H9 (cell line): ENCODE results near the gene SYF2. TPM values are rescaled to one million over a fixed set of nuclear protein-coding genes. Genes with fewer than 3 reads are reported as not detected.

Source experiments
- DNase-seq: peaks from one replicate; pipeline ENCODE4 v3.0.0-alpha.2; 2017
- H2AFZ ChIP-seq: one replicate; pipeline ENCODE4 v1.6.1; 2013; ENCODE audit warnings: mild to moderate bottlenecking, low read length, control low read depth, moderate library complexity
- H2AK5ac ChIP-seq: 2 replicates; pipeline ENCODE4 v1.6.1; 2013; ENCODE audit warnings: low read length, control low read depth, mixed read lengths; ENCODE audit not compliant: insufficient read length
- H2BK120ac ChIP-seq: one replicate; pipeline ENCODE4 v1.6.1; 2013; ENCODE audit warnings: low read depth, mild to moderate bottlenecking, low read length, control low read depth, inconsistent platforms; ENCODE audit not compliant: poor library complexity, severe bottlenecking
- H2BK12ac ChIP-seq: 2 replicates; pipeline ENCODE4 v1.6.1; 2013; ENCODE audit warnings: low read length, control low read depth, mixed read lengths, low read depth; ENCODE audit not compliant: insufficient read length
- H2BK15ac ChIP-seq: 2 replicates; pipeline ENCODE4 v1.6.1; 2013; ENCODE audit warnings: low read depth, low read length, control low read depth
- H2BK20ac ChIP-seq: one replicate; pipeline ENCODE4 v1.6.1; 2013; ENCODE audit warnings: low read depth, mild to moderate bottlenecking, low read length, control low read depth, inconsistent platforms; ENCODE audit not compliant: poor library complexity, severe bottlenecking
- H2BK5ac ChIP-seq: 2 replicates; pipeline ENCODE4 v1.6.1; 2013; ENCODE audit warnings: low read length, control low read depth, mixed read lengths; ENCODE audit not compliant: insufficient read length
- H3K14ac ChIP-seq: 2 replicates; pipeline ENCODE4 v1.6.1; 2013; ENCODE audit warnings: low read length, control low read depth; ENCODE audit not compliant: insufficient read depth
- H3K18ac ChIP-seq: 2 replicates; pipeline ENCODE4 v1.6.1; 2013; ENCODE audit warnings: low read depth, mild to moderate bottlenecking, mixed read lengths, low read length, control low read depth; ENCODE audit not compliant: insufficient read length
- H3K23ac ChIP-seq: 2 replicates; pipeline ENCODE4 v1.6.1; 2013; ENCODE audit warnings: low read length, control low read depth, mixed read lengths, low read depth; ENCODE audit not compliant: insufficient read length
- H3K23me2 ChIP-seq: 2 replicates; pipeline ENCODE4 v1.6.1; 2013; ENCODE audit warnings: low read depth, mild to moderate bottlenecking, mixed read lengths, low read length, control low read depth; ENCODE audit not compliant: insufficient read length, poor library complexity, severe bottlenecking
- H3K27ac ChIP-seq: 2 replicates; pipeline ENCODE4 v1.5.1; 2013; ENCODE audit warnings: low read length, control low read depth, mixed read lengths, low read depth; ENCODE audit not compliant: insufficient read length
- H3K27me3 ChIP-seq: 2 replicates; pipeline ENCODE4 v1.6.1; 2013; ENCODE audit warnings: low read length, control low read depth, inconsistent platforms; ENCODE audit not compliant: insufficient read depth
- H3K4ac ChIP-seq: 2 replicates; pipeline ENCODE4 v1.6.1; 2013; ENCODE audit warnings: low read depth, mild to moderate bottlenecking, control low read depth, inconsistent platforms, low read length, moderate library complexity
- H3K4me1 ChIP-seq: 2 replicates; pipeline ENCODE4 v1.6.1; 2013; ENCODE audit warnings: low read length, control low read depth, inconsistent platforms; ENCODE audit not compliant: insufficient read depth
- H3K4me2 ChIP-seq: 2 replicates; pipeline ENCODE4 v1.6.1; 2013; ENCODE audit warnings: low read length, control low read depth, mixed read lengths; ENCODE audit not compliant: insufficient read length, insufficient read depth
- H3K56ac ChIP-seq: 2 replicates; pipeline ENCODE4 v1.6.1; 2013; ENCODE audit warnings: low read depth, mild to moderate bottlenecking, mixed read lengths, low read length, control low read depth; ENCODE audit not compliant: insufficient read length
- H3K79me1 ChIP-seq: 2 replicates; pipeline ENCODE4 v1.6.1; 2013; ENCODE audit warnings: low read depth, mild to moderate bottlenecking, moderate library complexity, low read length, control low read depth, inconsistent platforms; ENCODE audit not compliant: insufficient read depth, poor library complexity, severe bottlenecking
- H3K79me2 ChIP-seq: 2 replicates; pipeline ENCODE4 v1.6.1; 2013; ENCODE audit warnings: low read length, control low read depth, inconsistent platforms; ENCODE audit not compliant: insufficient read depth
- H3K9ac ChIP-seq: 2 replicates; pipeline ENCODE4 v1.6.1; 2013; ENCODE audit warnings: low read length, control low read depth, mixed read lengths; ENCODE audit not compliant: insufficient read length; ENCODE audit errors: extremely low read depth
- H3K9me3 ChIP-seq: one replicate; pipeline ENCODE4 v1.6.1; 2013; ENCODE audit warnings: low read depth, low read length, inconsistent platforms; ENCODE audit not compliant: control insufficient read depth
- H3T11ph ChIP-seq: one replicate; pipeline ENCODE4 v1.6.1; 2013; ENCODE audit warnings: mild to moderate bottlenecking, low read length, control low read depth, inconsistent platforms
- H4K20me1 ChIP-seq: one replicate; pipeline ENCODE4 v1.6.1; 2013; ENCODE audit not compliant: control insufficient read depth, insufficient read length, insufficient read depth
- H4K5ac ChIP-seq: 2 replicates; pipeline ENCODE4 v1.6.1; 2013; ENCODE audit warnings: low read depth, mild to moderate bottlenecking, mixed read lengths, low read length, control low read depth; ENCODE audit not compliant: insufficient read length
- H4K8ac ChIP-seq: replicated peaks from 2 replicates; pipeline ENCODE4 v1.6.1; 2013; ENCODE audit warnings: low read length, control low read depth, mixed read lengths, low read depth; ENCODE audit not compliant: insufficient read length
- H4K91ac ChIP-seq: 2 replicates; pipeline ENCODE4 v1.6.1; 2013; ENCODE audit warnings: low read depth, mild to moderate bottlenecking, moderate library complexity, mixed read lengths, low read length, control low read depth; ENCODE audit not compliant: insufficient read length
- H3K27ac Mint-ChIP-seq, 3 experiments: 2 replicates in 2 of 3; 3 replicates in 1 of 3; pipeline ENCODE4 v1.8.0; 2020 to 2021; ENCODE audit warnings: mixed read lengths in 3 of 3, mild to moderate bottlenecking in 1 of 3, moderate library complexity in 1 of 3
- H3K27me3 Mint-ChIP-seq: 2 replicates; pipeline ENCODE4 v1.8.0; 2021; ENCODE audit warnings: low read depth, mild to moderate bottlenecking, moderate library complexity, mixed read lengths
- H3K36me3 Mint-ChIP-seq, 3 experiments: 2 replicates in 2 of 3; 3 replicates in 1 of 3; pipeline ENCODE4 v1.8.0; 2020 to 2021; ENCODE audit warnings: low read depth in 3 of 3, mixed read lengths in 3 of 3; ENCODE audit not compliant: insufficient read depth in 1 of 3
- H3K4me1 Mint-ChIP-seq, 2 experiments: 2 replicates each; pipeline ENCODE4 v1.8.0; 2020; ENCODE audit warnings: mixed read lengths in 2 of 2
- H3K4me3 Mint-ChIP-seq, 2 experiments: 2 replicates in 1 of 2; 3 replicates in 1 of 2; pipeline ENCODE4 v1.8.0; 2020 to 2021; ENCODE audit warnings: mild to moderate bottlenecking in 2 of 2, mixed read lengths in 2 of 2, moderate library complexity in 1 of 2
- H3K9me3 Mint-ChIP-seq, 2 experiments: 2 replicates in 1 of 2; 3 replicates in 1 of 2; pipeline ENCODE4 v1.8.0; 2020; ENCODE audit warnings: mild to moderate bottlenecking in 2 of 2, mixed read lengths in 2 of 2, moderate library complexity in 1 of 2
- WGBS: extraction: QIAGEN DNeasy Blood & Tissue Kit; methylation state at CpG from one replicate; pipeline ENCODE4 v1.1.7; 2013; ENCODE audit warnings: missing lambda C conversion rate, low lambda C conversion rate, mixed read lengths; ENCODE audit not compliant: insufficient read length; ENCODE audit errors: extremely low coverage; 5-methylcytosine and 5-hydroxymethylcytosine counted together
- total RNA-seq: library from RNA; stranded (reverse); gene quantifications from 2 replicates; pipeline ENCODE4 v1.2.1, GENCODE V29; 2021
- TF ChIP-seq, protein P1 (sequence below): fragments of 200-600 bp; sonication (generic); conservative IDR thresholded peaks from 3 replicates; pipeline ENCODE4 v1.8.0; 2021; ENCODE audit warnings: antibody characterized with exemption, mild to moderate bottlenecking

Gene SYF2
- total RNA-seq, 1 experiment from 2014 or later: 36.5 TPM

DNA sequence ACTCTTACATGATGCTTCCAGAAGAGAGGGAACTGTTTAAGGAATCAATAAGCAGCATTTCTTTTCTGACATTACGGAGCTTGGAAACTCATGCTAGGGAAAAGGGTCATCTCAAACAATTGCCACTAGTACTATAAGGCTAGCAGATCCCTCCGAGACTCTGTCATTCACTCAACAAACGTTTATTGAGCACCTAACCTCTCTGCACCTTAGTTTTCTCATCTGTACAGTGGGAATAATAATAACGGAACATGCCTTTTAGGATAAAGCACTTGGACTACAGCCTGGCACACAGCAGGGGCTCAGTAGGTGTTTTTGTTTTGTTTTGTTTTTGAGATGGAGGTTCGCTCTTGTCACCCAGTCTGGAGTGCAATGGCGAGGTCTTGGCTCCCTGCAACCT is 51.3 kb downstream of the SYF2 start:
- TF ChIP-seq, protein P1, sequence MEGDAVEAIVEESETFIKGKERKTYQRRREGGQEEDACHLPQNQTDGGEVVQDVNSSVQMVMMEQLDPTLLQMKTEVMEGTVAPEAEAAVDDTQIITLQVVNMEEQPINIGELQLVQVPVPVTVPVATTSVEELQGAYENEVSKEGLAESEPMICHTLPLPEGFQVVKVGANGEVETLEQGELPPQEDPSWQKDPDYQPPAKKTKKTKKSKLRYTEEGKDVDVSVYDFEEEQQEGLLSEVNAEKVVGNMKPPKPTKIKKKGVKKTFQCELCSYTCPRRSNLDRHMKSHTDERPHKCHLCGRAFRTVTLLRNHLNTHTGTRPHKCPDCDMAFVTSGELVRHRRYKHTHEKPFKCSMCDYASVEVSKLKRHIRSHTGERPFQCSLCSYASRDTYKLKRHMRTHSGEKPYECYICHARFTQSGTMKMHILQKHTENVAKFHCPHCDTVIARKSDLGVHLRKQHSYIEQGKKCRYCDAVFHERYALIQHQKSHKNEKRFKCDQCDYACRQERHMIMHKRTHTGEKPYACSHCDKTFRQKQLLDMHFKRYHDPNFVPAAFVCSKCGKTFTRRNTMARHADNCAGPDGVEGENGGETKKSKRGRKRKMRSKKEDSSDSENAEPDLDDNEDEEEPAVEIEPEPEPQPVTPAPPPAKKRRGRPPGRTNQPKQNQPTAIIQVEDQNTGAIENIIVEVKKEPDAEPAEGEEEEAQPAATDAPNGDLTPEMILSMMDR: no peak
- Mint-ChIP-seq H3K9me3 (peaks cover 12 to 19% of the 10 kb centered on the region in 2 experiments), H3K27ac (no peak overlapping the region), H3K4me1 (peaks cover 0 to 4% of the 10 kb centered on the region in 2 experiments; a peak in 2 of 4 replicates), H3K27me3 (peaks cover 3% of the 10 kb centered on the region; the same call in 1 of the 2 replicates), H3K36me3 (peaks cover 0 to 10% (median 1%) of the 10 kb centered on the region in 3 experiments; a peak in 5 of 7 replicates), H3K4me3 (no peak overlapping the region)
- no peak overlapping the region for H3K9ac ChIP-seq
- H3K27me3 ChIP-seq: no peaks in the 10 kb centered on the region
- no peak overlapping the region for H3K4ac ChIP-seq
- no peak overlapping the region for H3K18ac ChIP-seq
- DNase-seq: no peak
- no peak overlapping the region for H2BK5ac ChIP-seq
- no peak overlapping the region for H3K4me2 ChIP-seq
- H3K23ac ChIP-seq: no peak overlapping the region
- no peaks in the 10 kb centered on the region for H4K20me1 ChIP-seq
- H3K14ac ChIP-seq: no peak overlapping the region
- H3K9me3 ChIP-seq: no peaks in the 10 kb centered on the region
- no peak overlapping the region for H2BK15ac ChIP-seq
- H3K56ac ChIP-seq: no peak overlapping the region
- H3K4me1 ChIP-seq: no peaks in the 10 kb centered on the region
- WGBS: no CpG with 5 or more reads among the region's 6 CpGs
- no peak overlapping the region for H2AK5ac ChIP-seq
- H2AFZ ChIP-seq: no peak overlapping the region
- H2BK12ac ChIP-seq: no peak overlapping the region
- no peak overlapping the region for H2BK20ac ChIP-seq
- H4K8ac ChIP-seq: no peak overlapping the region
- H3T11ph ChIP-seq: no peak overlapping the region
- H3K23me2 ChIP-seq: no peaks in the 10 kb centered on the region
- no peak overlapping the region for H3K27ac ChIP-seq
- H4K91ac ChIP-seq: no peak overlapping the region
- no peaks in the 10 kb centered on the region for H3K79me2 ChIP-seq
- H3K79me1 ChIP-seq: no peaks in the 10 kb centered on the region
- no peak overlapping the region for H2BK120ac ChIP-seq
- no peak overlapping the region for H4K5ac ChIP-seq
